ENCODE measurements around the gene RPRD1A. TPM values are rescaled to one million over a fixed set of nuclear protein-coding genes. Genes with fewer than 3 reads are reported as not detected.
"Not testable (repeated sequence)": the region's sequence is repeated elsewhere in the genome, so short reads cannot be mapped to it uniquely, and the experiment has no call there.

The RPRD1A gene
- total RNA-seq, 1 donor from 2014 or later, result 34.5 TPM

GRCh38 chr18:35971661-35972196 is 95.6 kb downstream of the RPRD1A start:
- DNase-seq (ENCODE audit: low read depth in 2 of 2), result peak in 1 of 2 donors; percentile 3

GRCh38 chr18:35969676-35970075 is 97.7 kb downstream of the RPRD1A start:
- DNase-seq (ENCODE audit: low read depth in 2 of 2), result no peak

GRCh38 chr18:35968278-35968880 is 99.0 kb downstream of the RPRD1A start:
- DNase-seq (ENCODE audit: low read depth in 2 of 2), result no peak

GRCh38 chr18:35967866-35968265 is 99.5 kb downstream of the RPRD1A start:
- DNase-seq (ENCODE audit: low read depth in 2 of 2), result not testable (repeated sequence)

GRCh38 chr18:35964319-35964718 is 103.0 kb downstream of the RPRD1A start:
- no peak for DNase-seq (ENCODE audit: low read depth in 2 of 2)

GRCh38 chr18:35962320-35962719 is 105.0 kb downstream of the RPRD1A start:
- no peak for DNase-seq (ENCODE audit: low read depth in 2 of 2)

- no peak for DNase-seq (ENCODE audit: low read depth in 2 of 2)
These were observed 111.1 kb downstream of the RPRD1A start for GRCh38 chr18:35956226-35956625.

- no peak for DNase-seq (ENCODE audit: low read depth in 2 of 2)
These were observed 113.7 kb downstream of the RPRD1A start for GRCh38 chr18:35953688-35954087.

GRCh38 chr18:35950628-35950982 is 116.8 kb downstream of the RPRD1A start:
- DNase-seq (ENCODE audit: low read depth in 2 of 2), result no peak

GRCh38 chr18:35949903-35950627 is 117.3 kb downstream of the RPRD1A start:
- peak; percentile 33 to 72 for DNase-seq (ENCODE audit: low read depth in 2 of 2)

GRCh38 chr18:35949090-35949489 is 118.3 kb downstream of the RPRD1A start:
- no peak for DNase-seq (ENCODE audit: low read depth in 2 of 2)

GRCh38 chr18:35948080-35948479 is 119.3 kb downstream of the RPRD1A start:
- no peak for DNase-seq (ENCODE audit: low read depth in 2 of 2)

- DNase-seq (ENCODE audit: low read depth in 2 of 2), result no peak
These were observed 124.7 kb downstream of the RPRD1A start for GRCh38 chr18:35942661-35943060.

GRCh38 chr18:35942133-35942532 is 125.2 kb downstream of the RPRD1A start:
- no peak for DNase-seq (ENCODE audit: low read depth in 2 of 2)

GRCh38 chr18:35941299-35941698 is 126.1 kb downstream of the RPRD1A start:
- no peak for DNase-seq (ENCODE audit: low read depth in 2 of 2)

Other genes with a start within 250 kb of the RPRD1A start
- 14.0 and 19.8 TPM in 2 replicates for gene SLC39A6, start 61.8 kb upstream of the RPRD1A start, total RNA-seq
- 73.2 and 152 TPM in 2 replicates for gene ELP2, start 62.3 kb upstream of the RPRD1A start, total RNA-seq
- gene MOCOS, start 119.9 kb upstream of the RPRD1A start, total RNA-seq, result under 0.01 and 0.13 TPM in 2 replicates
- gene FHOD3, start 230.2 kb upstream of the RPRD1A start, total RNA-seq, result under 0.01 TPM in 2 replicates

Data from dermis microvascular lymphatic vessel endothelial cell (primary cell).